Measurements from ENCODE around the gene ELOB. TPM values are rescaled to one million over a fixed set of nuclear protein-coding genes. Genes with fewer than 3 reads are reported as not detected.

Gene ELOB
- total and polyA plus RNA-seq, 8 donors, result 69.9 to 318 (median 101) TPM

DNA sequence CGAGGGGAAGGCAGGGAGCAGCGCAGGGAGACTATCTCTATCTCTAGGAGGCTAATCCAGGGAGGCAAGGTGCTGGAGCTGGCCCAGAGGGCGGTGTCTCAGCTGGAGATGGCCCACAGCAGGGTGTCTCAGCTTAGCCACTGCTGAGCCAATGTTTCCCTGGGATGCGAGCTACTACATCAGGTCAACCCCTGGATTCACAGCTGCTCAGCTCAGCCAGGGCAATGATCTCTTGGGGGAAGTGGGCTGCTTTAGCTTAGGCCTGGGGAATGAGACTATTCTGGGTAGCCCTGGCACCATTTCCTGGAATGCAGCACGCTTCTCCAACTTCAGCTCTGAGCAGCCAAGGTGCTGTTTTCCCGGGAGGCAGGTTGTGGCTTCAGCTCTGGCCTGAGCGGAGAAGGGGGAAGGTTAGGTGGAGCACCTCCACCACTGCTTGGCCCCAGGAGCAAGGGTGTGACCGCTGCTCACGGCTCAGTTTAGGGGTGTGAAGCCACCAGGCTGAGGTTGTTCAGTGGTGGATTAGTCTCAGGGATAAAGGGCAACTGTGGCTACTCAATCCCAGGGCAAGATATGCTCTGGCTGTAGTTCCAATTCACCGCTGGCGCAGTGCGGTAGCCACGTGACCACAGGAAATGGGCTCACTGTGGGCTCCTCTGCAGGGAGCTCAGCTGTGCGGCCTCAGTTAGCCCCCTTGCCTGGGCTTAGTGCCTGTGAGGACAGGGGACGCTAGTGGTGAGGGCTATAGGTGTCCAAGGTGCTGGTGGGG, 34.8 kb upstream of the ELOB start:
- intact Hi-C loops (cut with DNase I), result no loop called here
- Histone ChIP-seq H3K27me3 (no peaks in the 10 kb centered on the region), H3K4me1 (no peaks in the 10 kb centered on the region), H3K27ac (no peak overlapping the region), H3K4me3 (no peak overlapping the region), H3K36me3 (no peaks in the 10 kb centered on the region), H3K9me3 (no peaks in the 10 kb centered on the region)
- TF ChIP-seq, protein P1, sequence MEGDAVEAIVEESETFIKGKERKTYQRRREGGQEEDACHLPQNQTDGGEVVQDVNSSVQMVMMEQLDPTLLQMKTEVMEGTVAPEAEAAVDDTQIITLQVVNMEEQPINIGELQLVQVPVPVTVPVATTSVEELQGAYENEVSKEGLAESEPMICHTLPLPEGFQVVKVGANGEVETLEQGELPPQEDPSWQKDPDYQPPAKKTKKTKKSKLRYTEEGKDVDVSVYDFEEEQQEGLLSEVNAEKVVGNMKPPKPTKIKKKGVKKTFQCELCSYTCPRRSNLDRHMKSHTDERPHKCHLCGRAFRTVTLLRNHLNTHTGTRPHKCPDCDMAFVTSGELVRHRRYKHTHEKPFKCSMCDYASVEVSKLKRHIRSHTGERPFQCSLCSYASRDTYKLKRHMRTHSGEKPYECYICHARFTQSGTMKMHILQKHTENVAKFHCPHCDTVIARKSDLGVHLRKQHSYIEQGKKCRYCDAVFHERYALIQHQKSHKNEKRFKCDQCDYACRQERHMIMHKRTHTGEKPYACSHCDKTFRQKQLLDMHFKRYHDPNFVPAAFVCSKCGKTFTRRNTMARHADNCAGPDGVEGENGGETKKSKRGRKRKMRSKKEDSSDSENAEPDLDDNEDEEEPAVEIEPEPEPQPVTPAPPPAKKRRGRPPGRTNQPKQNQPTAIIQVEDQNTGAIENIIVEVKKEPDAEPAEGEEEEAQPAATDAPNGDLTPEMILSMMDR (IDR thresholded peaks at IDR 0.05), result no peak
- ATAC-seq (no peak), FAIRE-seq (no peak), DNase-seq (peak in 1 of 6 donors; percentile 24)
- 63 to 74% methylated on average over 15 of the region's 15 CpGs for WGBS, 2 donors

DNA sequence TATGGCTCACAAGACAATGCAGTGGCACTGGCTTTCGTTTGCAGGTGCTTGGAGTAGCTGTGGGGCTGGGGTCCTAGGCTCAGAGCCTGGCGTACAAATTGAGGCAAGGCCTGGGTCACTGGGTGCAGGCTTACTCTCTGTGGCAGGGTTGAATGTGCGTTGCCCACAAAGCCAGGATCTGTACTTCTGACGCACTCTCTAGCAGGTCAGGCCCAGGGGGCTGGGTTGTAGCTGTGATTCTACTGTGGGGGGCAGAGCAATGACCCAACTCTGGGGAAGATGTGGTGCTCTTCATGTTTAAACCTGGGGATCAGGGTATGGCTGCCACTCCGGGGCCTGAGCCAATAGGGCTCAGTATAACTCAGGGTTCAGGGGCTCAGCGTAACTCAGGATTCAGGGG, 33.6 kb upstream of the ELOB start:
- WGBS, 2 donors, result 69 to 83% methylated on average over 6 of the region's 6 CpGs
- Histone ChIP-seq H3K27ac (no peak overlapping the region), H3K9me3 (no peaks in the 10 kb centered on the region), H3K4me1 (no peaks in the 10 kb centered on the region), H3K4me3 (no peak overlapping the region), H3K27me3 (no peaks in the 10 kb centered on the region), H3K36me3 (no peaks in the 10 kb centered on the region)
- intact Hi-C loops (cut with DNase I), result no loop called here
- ATAC-seq, result no peak
- no peak for FAIRE-seq
- TF ChIP-seq, protein P1 (IDR thresholded peaks at IDR 0.05), result no peak
- DNase-seq, result peak in 1 of 6 donors; percentile 24

GRCh38 chr16:2809149-2809760, 32.2 kb upstream of the ELOB start:
- TF ChIP-seq, protein P1 (IDR thresholded peaks at IDR 0.05), result no peak
- intact Hi-C loops (cut with DNase I), result no loop called here
- FAIRE-seq (no peak), ATAC-seq (no peak), DNase-seq (no peak)
- H3K4me1 ChIP-seq, result no peaks in the 10 kb centered on the region
- no peaks in the 10 kb centered on the region for H3K9me3 ChIP-seq
- no peaks in the 10 kb centered on the region for H3K27me3 ChIP-seq
- H3K36me3 ChIP-seq, result no peaks in the 10 kb centered on the region
- no peak overlapping the region for H3K4me3 ChIP-seq
- WGBS, 2 donors, result 61 to 67% methylated on average over 3 of the region's 3 CpGs
- no peak overlapping the region for H3K27ac ChIP-seq

- H3K27me3 ChIP-seq, result no peaks in the 10 kb centered on the region
- H3K4me1 ChIP-seq, result no peaks in the 10 kb centered on the region
- ATAC-seq, result no peak
- no peaks in the 10 kb centered on the region for H3K36me3 ChIP-seq
- peak in 2 of 6 donors; percentile 6 for DNase-seq
- no peak for FAIRE-seq
- no peaks in the 10 kb centered on the region for H3K9me3 ChIP-seq
- H3K4me3 ChIP-seq, result no peak overlapping the region
- TF ChIP-seq, protein P1 (IDR thresholded peaks at IDR 0.05), result no peak
- H3K27ac ChIP-seq, result no peak overlapping the region
- WGBS, 2 donors, result 82 to 90% methylated on average over 7 of the region's 7 CpGs
- intact Hi-C loops (cut with DNase I), result no loop called here
Observed at GRCh38 chr16:2808181-2808580, 31.1 kb upstream of the ELOB start.

- TF ChIP-seq, protein P1 (IDR thresholded peaks at IDR 0.05), result no peak
- DNase-seq, result peak in 2 of 6 donors; percentile 8
- intact Hi-C loops (cut with DNase I), result no loop called here
- no peak overlapping the region for H3K4me3 ChIP-seq
- no peak overlapping the region for H3K27ac ChIP-seq
- WGBS, 2 donors, result 61 to 79% methylated on average over 5 of the region's 5 CpGs
- H3K36me3 ChIP-seq, result no peaks in the 10 kb centered on the region
- no peaks in the 10 kb centered on the region for H3K9me3 ChIP-seq
- no peak for FAIRE-seq
- ATAC-seq, result no peak
- H3K27me3 ChIP-seq, result no peaks in the 10 kb centered on the region
- no peaks in the 10 kb centered on the region for H3K4me1 ChIP-seq
Observed at GRCh38 chr16:2806286-2806685, 29.2 kb upstream of the ELOB start.
